Aorta (tissue), 5 donors: ENCODE data around the gene RPS14. TPM values are rescaled to one million over a fixed set of nuclear protein-coding genes. Genes with fewer than 3 reads are reported as not detected.
A peak's percentile ranks its signal among the peaks of the same experiment; 100 is the strongest.
"Not testable (repeated sequence)": the region's sequence is repeated elsewhere in the genome, so short reads cannot be mapped to it uniquely, and the experiment has no call there.

ENCODE experiments used
- ATAC-seq: fragments of 200-7000 bp; cut with Tn5 transposase; one replicate; pipeline ENCODE4 v1.9.1; 2022; ENCODE audit warnings: moderate library complexity; ENCODE audit not compliant: low FRiP score
- DNase-seq, 2 donors: peaks; one replicate each; pipeline ENCODE4 v3.0.0-alpha.2; 2020
- H3K27ac ChIP-seq, 2 donors: one replicate each; pipeline ENCODE4 v1.5.1; 2013; ENCODE audit warnings: low read length in 2 of 2, mild to moderate bottlenecking in 2 of 2, moderate library complexity in 2 of 2, control low read depth in 1 of 2, inconsistent platforms in 1 of 2, low read depth in 1 of 2
- H3K27me3 ChIP-seq, 2 donors: one replicate each; pipeline ENCODE4 v1.6.1; 2013; ENCODE audit warnings: control low read depth in 1 of 2, low read length in 1 of 2, mild to moderate bottlenecking in 1 of 2, moderate library complexity in 1 of 2; ENCODE audit not compliant: insufficient read depth in 2 of 2, control insufficient read depth in 1 of 2
- H3K36me3 ChIP-seq, 2 donors: one replicate each; pipeline ENCODE4 v1.6.1; 2013; ENCODE audit warnings: control low read depth in 1 of 2, low read length in 1 of 2, mild to moderate bottlenecking in 1 of 2; ENCODE audit not compliant: insufficient read depth in 2 of 2, control insufficient read depth in 1 of 2
- H3K4me1 ChIP-seq, 2 donors: one replicate each; pipeline ENCODE4 v1.6.1; 2013; ENCODE audit warnings: low read length in 2 of 2, control low read depth in 1 of 2, mild to moderate bottlenecking in 1 of 2, moderate library complexity in 1 of 2; ENCODE audit not compliant: insufficient read depth in 2 of 2, control insufficient read depth in 1 of 2
- H3K4me3 ChIP-seq, 2 donors: one replicate each; pipeline ENCODE4 v1.5.1; 2013; ENCODE audit warnings: low read length in 2 of 2, control low read depth in 1 of 2, mild to moderate bottlenecking in 1 of 2
- H3K9me3 ChIP-seq: one replicate; pipeline ENCODE4 v1.6.1; 2013; ENCODE audit warnings: mild to moderate bottlenecking, low read length; ENCODE audit not compliant: control insufficient read depth
- WGBS, 2 donors: extraction: QIAGEN DNeasy Blood & Tissue Kit; methylation state at CpG; one replicate each; pipeline ENCODE4 v1.1.7; 2013; 5-methylcytosine and 5-hydroxymethylcytosine counted together
- intact Hi-C, 2 donors: fragments of 100-400 bp; cut with DNase I; formaldehyde crosslinking; loops; one replicate each; pipeline versions ENCODE4 v1.14.2 to v1.15.0; 2022
- polyA plus RNA-seq, 2 donors: library from polyadenylated mRNA; stranded (reverse); fragments of 200-250 nt; gene quantifications; one replicate each; pipeline ENCODE4 v1.2.3, GENCODE V29; 2013
- total RNA-seq, 2 donors: library from RNA; stranded (reverse); fragmentation: NEBNext Ultra II Directional; extraction: Animal tissue kit (Norgen Biotek cat#: 25700); gene quantifications; one replicate each; pipeline ENCODE4 v1.2.1, GENCODE V29; 2021
- donor health status: healthy with polysubstance abuse.
- donor health status: Bipolar disorder and iron deficiency.
- donor health status: DM: no; HTN: no; CAD: no.
- donor health status: DM: no; HTN: no; CAD: no.
- donor health status: DM: yes; HTN: yes; CAD: no.

The RPS14 gene
- total and polyA plus RNA-seq, 4 donors: 1,419 to 6,043 (median 2,533) TPM

DNA sequence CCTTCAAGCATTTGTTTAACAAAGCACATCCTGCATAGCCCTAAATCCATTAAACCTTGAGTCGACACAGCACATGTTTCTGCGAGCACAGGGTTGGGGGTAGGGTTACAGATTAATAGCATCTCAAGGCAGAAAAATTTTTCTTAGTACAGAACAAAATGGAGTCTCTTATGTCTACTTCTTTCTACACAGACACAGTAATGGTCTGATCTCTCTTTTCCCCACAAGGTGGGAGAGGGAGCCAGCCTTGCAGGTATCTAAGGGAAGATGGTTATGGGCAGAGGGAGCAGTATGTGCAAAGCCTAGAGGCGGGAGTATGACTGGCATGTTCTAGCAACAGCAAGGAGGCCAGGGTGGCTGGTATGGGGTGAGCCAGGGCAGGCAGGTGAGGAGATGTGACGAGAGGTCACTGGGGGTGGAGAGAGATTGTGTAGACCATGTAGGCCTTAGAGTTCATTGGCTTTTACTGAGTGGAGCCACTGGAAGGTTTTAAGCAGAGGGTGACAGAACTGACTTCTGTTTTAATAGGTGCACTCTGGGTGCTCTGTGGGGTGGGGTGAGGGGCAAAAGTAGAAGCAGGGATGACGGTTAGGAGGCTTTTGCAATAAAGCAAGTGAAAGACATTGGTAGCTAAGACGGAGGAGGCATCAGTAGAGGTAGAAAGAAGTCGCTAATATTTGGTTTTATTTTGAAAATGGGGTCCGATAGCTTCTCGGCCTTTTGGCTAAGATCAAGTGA, 5.1 kb upstream of the RPS14 start:
- H3K9me3 ChIP-seq: no peaks in the 10 kb centered on the region
- ATAC-seq (no peak), DNase-seq (no peak)
- 73 to 79% methylated on average over 9 of the region's 9 CpGs for WGBS, 2 donors
- H3K27ac ChIP-seq: no peak overlapping the region
- intact Hi-C loops: loop anchor here (5.0 to 10.0 kb wide), 5 partner anchors 68 to 390 kb away; partner anchors contain the start of gene IRGM (in 1 of the 2)
- H3K36me3 ChIP-seq: no peaks in the 10 kb centered on the region
- no peak overlapping the region for H3K4me3 ChIP-seq
- H3K27me3 ChIP-seq: no peaks in the 10 kb centered on the region
- H3K4me1 ChIP-seq: no peaks in the 10 kb centered on the region

DNA sequence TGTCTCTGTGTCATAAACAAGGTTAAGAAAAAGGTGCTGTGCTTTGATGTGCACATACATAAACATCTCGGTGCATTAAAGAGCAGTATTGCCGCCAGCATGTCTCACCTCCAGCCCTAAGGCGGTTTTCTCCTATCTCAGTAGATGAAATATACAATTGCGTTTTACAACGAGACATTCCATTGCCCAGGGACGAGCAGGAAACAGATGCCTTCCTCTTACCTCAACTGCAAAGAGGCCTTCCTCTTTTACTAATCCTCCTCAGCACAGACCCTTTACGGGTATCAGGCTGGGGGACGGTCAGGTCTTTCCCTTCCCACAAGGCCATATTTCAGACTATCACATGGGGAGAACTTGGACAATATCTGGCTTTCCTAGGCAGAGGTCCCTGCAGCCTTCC, 4.5 kb upstream of the RPS14 start:
- H3K27me3 ChIP-seq, H3K9me3 ChIP-seq, H3K4me3 ChIP-seq, H3K27ac ChIP-seq, H3K4me1 ChIP-seq, ATAC-seq, DNase-seq, H3K36me3 ChIP-seq: not testable (repeated sequence)
- WGBS, 2 donors: 60 to 72% methylated on average over 8 of the region's 8 CpGs
- intact Hi-C loops: loop anchor here (10.0 kb wide), 2 partner anchors 221 to 391 kb away; partner anchors contain the start of gene IRGM (in 1 of the 2)

DNA sequence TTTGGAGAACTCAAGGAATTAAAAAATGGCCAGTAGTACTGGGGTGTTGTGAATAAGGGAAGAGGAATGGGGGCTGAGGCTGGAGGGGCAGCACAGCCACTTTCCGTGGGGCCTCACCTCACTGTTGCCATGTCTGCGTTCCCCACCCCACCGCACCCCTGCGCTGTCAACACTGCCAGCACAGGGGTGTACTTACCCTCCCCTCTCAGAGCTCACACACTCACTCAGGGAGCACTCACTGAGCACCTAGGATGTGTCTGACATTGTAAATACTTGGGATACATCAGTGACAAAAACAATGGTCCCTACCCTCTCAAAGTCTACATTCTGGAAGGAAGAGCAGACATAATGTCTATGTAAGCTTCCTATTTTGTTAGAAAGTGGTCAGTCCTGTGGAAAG, 3.4 kb upstream of the RPS14 start:
- DNase-seq: no peak
- 83 to 91% methylated on average over 4 of the region's 4 CpGs for WGBS, 2 donors
- H3K27me3 ChIP-seq: no peaks in the 10 kb centered on the region
- no peak for ATAC-seq
- intact Hi-C loops: loop anchor here (10.0 kb wide), 2 partner anchors 222 to 392 kb away; partner anchors contain the start of gene IRGM (in 1 of the 2)
- no peaks in the 10 kb centered on the region for H3K36me3 ChIP-seq
- H3K27ac ChIP-seq: no peak overlapping the region
- peaks cover 0 to 1% of the 10 kb centered on the region in 2 donors for H3K4me1 ChIP-seq
- H3K4me3 ChIP-seq: no peak overlapping the region
- no peaks in the 10 kb centered on the region for H3K9me3 ChIP-seq

DNA sequence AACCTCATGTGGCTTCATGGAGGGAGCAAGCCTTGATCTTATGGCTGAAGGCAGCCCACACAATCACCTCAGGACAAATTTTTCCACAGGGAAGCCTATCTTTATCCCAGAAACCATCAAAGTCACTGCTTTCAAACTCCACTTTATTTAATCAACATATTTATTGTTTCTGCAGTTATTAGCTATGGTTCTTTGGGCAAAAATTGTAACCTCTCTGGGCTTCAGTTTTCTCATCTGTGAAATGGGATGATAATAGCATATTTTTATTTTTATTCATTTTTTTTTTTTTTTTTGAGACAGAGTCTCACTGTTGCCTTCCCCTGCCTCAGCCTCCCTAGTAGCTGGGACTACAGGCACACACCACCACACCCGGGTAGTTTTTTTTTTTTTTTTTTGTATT, 2.1 kb upstream of the RPS14 start:
- ATAC-seq (no peak), DNase-seq (no peak)
- H3K27me3 ChIP-seq: no peaks in the 10 kb centered on the region
- H3K27ac ChIP-seq: no peak overlapping the region
- peaks cover 0 to 1% of the 10 kb centered on the region in 2 donors for H3K4me1 ChIP-seq
- no peaks in the 10 kb centered on the region for H3K9me3 ChIP-seq
- intact Hi-C loops: loop anchor here (10.0 kb wide), 2 partner anchors 223 to 393 kb away; partner anchors contain the start of gene IRGM (in 1 of the 2)
- peaks cover 0 to 3% of the 10 kb centered on the region in 2 donors for H3K36me3 ChIP-seq
- no peak overlapping the region for H3K4me3 ChIP-seq
- 91 to 100% methylated on average over 1 of the region's 1 CpG for WGBS, 2 donors

DNA sequence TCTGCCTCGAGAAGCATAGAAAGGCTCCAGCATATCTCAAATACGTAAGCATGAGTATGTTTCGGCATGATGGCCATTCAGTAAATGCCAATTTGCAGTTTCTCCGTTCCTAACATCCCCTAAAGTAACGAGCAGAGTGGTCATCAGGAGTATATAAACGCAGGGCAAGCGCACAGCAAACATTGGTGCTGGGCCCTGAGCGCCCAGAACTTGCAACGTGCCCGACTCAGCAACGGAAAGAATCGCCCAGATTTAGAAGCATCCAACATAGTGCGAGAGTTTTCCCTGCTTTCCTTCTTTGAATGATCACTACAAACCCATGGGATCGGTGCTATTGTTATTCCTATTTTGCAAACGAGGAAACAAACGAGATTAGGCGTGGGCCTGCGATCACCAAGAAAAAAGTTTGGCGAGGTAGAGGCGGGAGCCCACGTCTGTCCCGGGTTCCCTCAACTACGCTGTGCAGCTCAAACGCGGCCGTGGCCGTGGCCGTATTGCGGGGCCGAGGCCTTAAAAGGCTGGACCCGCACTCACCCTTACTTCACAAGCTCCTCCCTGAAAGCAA, 505 bp downstream of the RPS14 start:
- H3K27ac ChIP-seq: peak overlapping the region; percentile 35 to 49
- intact Hi-C loops: no loop called here
- peak overlapping the region; percentile 49 to 78 for H3K4me3 ChIP-seq
- DNase-seq: no peak
- peaks cover 8 to 10% of the 10 kb centered on the region in 2 donors for H3K36me3 ChIP-seq
- H3K9me3 ChIP-seq: no peaks in the 10 kb centered on the region
- WGBS, 2 donors: 0% methylated on average over 31 of the region's 31 CpGs
- ATAC-seq: peak; percentile 80
- H3K4me1 ChIP-seq: peaks cover 0 to 1% of the 10 kb centered on the region in 2 donors
- no peaks in the 10 kb centered on the region for H3K27me3 ChIP-seq

DNA sequence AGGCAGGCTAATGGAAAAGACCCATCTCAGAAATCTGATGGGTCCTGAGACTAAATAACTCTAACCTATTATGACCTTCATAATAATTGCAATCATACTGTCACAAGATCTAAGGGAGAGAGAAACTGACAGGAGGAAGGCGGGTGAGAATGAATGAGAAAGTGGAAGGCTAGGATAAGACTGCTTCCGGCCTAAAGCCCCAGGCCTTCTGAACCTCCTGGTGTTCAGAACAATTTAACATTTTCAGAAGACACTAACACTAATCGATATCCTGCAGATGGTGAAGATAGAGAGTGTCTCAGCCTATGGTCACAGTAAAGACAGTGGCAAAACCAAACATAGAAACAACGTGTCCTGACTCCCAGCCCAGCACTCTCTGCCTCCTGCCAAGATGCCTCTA, 1.2 kb downstream of the RPS14 start:
- WGBS, 2 donors: 33 to 42% methylated on average over 4 of the region's 4 CpGs
- Histone ChIP-seq H3K4me3 (peak overlapping the region in 1 of 2 donors; percentile 78), H3K27me3 (no peaks in the 10 kb centered on the region), H3K9me3 (no peaks in the 10 kb centered on the region), H3K27ac (no peak overlapping the region), H3K36me3 (peaks cover 10 to 13% of the 10 kb centered on the region in 2 donors), H3K4me1 (peaks cover 0 to 1% of the 10 kb centered on the region in 2 donors)
- ATAC-seq: no peak
- DNase-seq: no peak
- intact Hi-C loops: no loop called here

DNA sequence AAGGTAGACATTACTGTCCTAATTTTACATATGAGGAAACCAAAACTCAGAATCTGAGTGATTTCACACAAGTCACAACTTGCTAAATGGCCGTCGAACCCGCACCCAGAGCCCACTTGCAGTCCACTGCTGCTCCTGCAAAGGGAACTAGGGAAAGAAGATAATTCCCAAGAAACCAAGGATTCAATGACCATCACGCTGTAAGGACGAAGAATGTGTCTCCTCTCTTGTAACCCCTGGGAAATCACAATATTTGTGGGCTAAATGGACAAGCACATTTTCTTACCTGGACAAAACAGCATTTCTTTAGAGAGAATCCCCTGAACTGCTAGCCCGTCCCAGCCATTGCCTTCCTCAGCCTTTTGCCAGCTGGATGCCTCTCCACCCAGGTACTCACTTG, 2.4 kb downstream of the RPS14 start:
- Histone ChIP-seq H3K27ac (no peak overlapping the region), H3K9me3 (no peaks in the 10 kb centered on the region), H3K4me3 (no peak overlapping the region), H3K27me3 (no peaks in the 10 kb centered on the region), H3K36me3 (peaks cover 10 to 13% of the 10 kb centered on the region in 2 donors), H3K4me1 (peaks cover 0 to 1% of the 10 kb centered on the region in 2 donors)
- WGBS, 2 donors: 89% methylated on average over 6 of the region's 6 CpGs
- no peak for DNase-seq
- no peak for ATAC-seq
- intact Hi-C loops: no loop called here

DNA sequence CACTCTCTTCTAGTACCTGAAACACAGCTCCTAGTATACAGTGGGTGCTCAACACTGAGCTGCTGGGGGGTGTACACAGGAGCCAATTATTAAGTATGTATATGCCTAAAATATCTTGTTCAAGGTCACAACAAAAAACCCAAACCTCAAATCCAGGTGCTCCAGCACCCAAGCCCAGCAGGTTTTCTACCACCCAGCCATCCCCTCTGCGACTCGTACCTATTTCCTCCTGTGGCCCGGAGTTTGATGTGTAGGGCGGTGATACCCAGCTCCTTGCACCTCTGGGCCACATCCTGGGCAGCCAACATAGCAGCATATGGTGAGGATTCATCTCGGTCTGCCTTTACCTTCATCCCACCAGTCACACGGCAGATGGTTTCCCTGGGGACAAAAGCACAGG, 3.0 kb downstream of the RPS14 start:
- ATAC-seq: no peak
- DNase-seq: no peak
- intact Hi-C loops: no loop called here
- Histone ChIP-seq H3K36me3 (peaks cover 10 to 13% of the 10 kb centered on the region in 2 donors), H3K9me3 (no peaks in the 10 kb centered on the region), H3K4me1 (peaks cover 0 to 1% of the 10 kb centered on the region in 2 donors), H3K27ac (no peak overlapping the region), H3K4me3 (no peak overlapping the region), H3K27me3 (no peaks in the 10 kb centered on the region)
- WGBS, 2 donors: 91% methylated on average over 6 of the region's 6 CpGs

DNA sequence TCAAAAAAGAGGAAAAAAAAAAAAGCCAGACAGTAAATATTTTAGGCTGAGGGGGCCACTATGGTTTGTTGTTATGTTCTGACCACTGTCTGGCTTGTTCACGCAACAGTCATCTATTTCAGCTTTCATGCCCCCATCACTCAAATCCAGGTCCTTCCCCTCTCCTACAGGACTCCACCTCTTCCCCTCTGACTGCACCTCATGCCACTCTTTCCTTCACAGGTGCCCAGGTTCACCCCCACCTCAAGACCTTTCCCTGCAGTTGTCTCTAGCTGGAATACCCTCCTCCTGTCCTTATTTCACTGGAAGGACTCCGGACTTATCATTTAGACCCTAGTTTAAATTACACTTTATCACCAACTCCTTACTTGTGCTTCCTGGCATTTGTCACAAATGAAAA, 3.5 kb downstream of the RPS14 start:
- Histone ChIP-seq H3K4me3 (no peak overlapping the region), H3K27ac (no peak overlapping the region), H3K27me3 (no peaks in the 10 kb centered on the region), H3K9me3 (no peaks in the 10 kb centered on the region), H3K4me1 (peaks cover 0 to 1% of the 10 kb centered on the region in 2 donors), H3K36me3 (peaks cover 10 to 13% of the 10 kb centered on the region in 2 donors)
- WGBS, 2 donors: 82 to 88% methylated on average over 2 of the region's 2 CpGs
- ATAC-seq (no peak), DNase-seq (no peak)
- intact Hi-C loops: no loop called here
